Upper lobe of left lung (tissue), 4 donors: ENCODE data around the gene CEP192.

Experiments used
- CTCF ChIP-seq, 6 experiments: fragments of 450-650 bp in 4 of 6; fragments of 200-600 bp in 2 of 6; sonication (generic) in 2 of 6; IDR thresholded peaks; one replicate each; pipeline ENCODE4 v1.5.1; 2016 to 2019; ENCODE audit warnings: antibody characterized with exemption in 6 of 6
- EP300 ChIP-seq, 4 donors: sonication (generic); formaldehyde crosslinking; IDR thresholded peaks; one replicate each; pipeline ENCODE4 v1.5.1; 2017; ENCODE audit warnings: antibody characterized with exemption in 4 of 4, control low read depth in 2 of 4
- POLR2A ChIP-seq, 4 donors: fragments of 450-650 bp; IDR thresholded peaks; one replicate each; pipeline ENCODE4 v1.5.1; 2016 to 2017; ENCODE audit warnings: antibody characterized with exemption in 4 of 4, mild to moderate bottlenecking in 2 of 4
- POLR2AphosphoS5 ChIP-seq, 2 donors: sonication (generic); formaldehyde crosslinking; IDR thresholded peaks; one replicate each; pipeline ENCODE4 v1.5.1; 2017; ENCODE audit warnings: antibody characterized with exemption in 2 of 2

- no peak for TF ChIP-seq POLR2AphosphoS5 (IDR thresholded peaks at IDR 0.05)
- TF ChIP-seq CTCF (IDR thresholded peaks at IDR 0.05), result no peak
- TF ChIP-seq POLR2A (IDR thresholded peaks at IDR 0.05), result no peak
- TF ChIP-seq EP300 (IDR thresholded peaks at IDR 0.05), result no peak
Observed at GRCh38 chr18:13108330-13108729, 117.2 kb downstream of the CEP192 start.
